Measurements from ENCODE around the gene AUTS2.
"Not testable (repeated sequence)": the region's sequence is repeated elsewhere in the genome, so short reads cannot be mapped to it uniquely, and the experiment has no call there.

The AUTS2 gene

GRCh38 chr7:70271617-70272081, 673.4 kb downstream of the AUTS2 start:
- TF ChIP-seq CTCF (IDR thresholded peaks at IDR 0.05), result no peak
- H3K36me3 ChIP-seq, result no peaks in the 10 kb centered on the region
- no peaks in the 10 kb centered on the region for H3K9me3 ChIP-seq
- intact Hi-C loops (cut with DNase I; ENCODE audit: low total_unique reads), result no loop called here
- DNase-seq, result no peak
- no peaks in the 10 kb centered on the region for H3K27me3 ChIP-seq
- no peak overlapping the region for H3K27ac ChIP-seq
- no peaks in the 10 kb centered on the region for H3K4me1 ChIP-seq
- no peak overlapping the region for H3K4me3 ChIP-seq

GRCh38 chr7:70275570-70275969, 677.3 kb downstream of the AUTS2 start:
- H3K9me3 ChIP-seq; H3K27me3 ChIP-seq; H3K4me1 ChIP-seq; intact Hi-C loops (cut with DNase I; ENCODE audit: low total_unique reads); H3K36me3 ChIP-seq; H3K4me3 ChIP-seq; DNase-seq; H3K27ac ChIP-seq: not testable (repeated sequence)

GRCh38 chr7:70285187-70285586, 686.9 kb downstream of the AUTS2 start:
- Histone ChIP-seq H3K4me1 (no peaks in the 10 kb centered on the region), H3K9me3 (no peaks in the 10 kb centered on the region), H3K4me3 (no peak overlapping the region), H3K27ac (no peak overlapping the region), H3K36me3 (no peaks in the 10 kb centered on the region), H3K27me3 (no peaks in the 10 kb centered on the region)
- intact Hi-C loops (cut with DNase I; ENCODE audit: low total_unique reads), result no loop called here
- DNase-seq, result no peak
- no peak for TF ChIP-seq CTCF (IDR thresholded peaks at IDR 0.05)

- Histone ChIP-seq H3K27me3 (no peaks in the 10 kb centered on the region), H3K9me3 (no peaks in the 10 kb centered on the region), H3K36me3 (no peaks in the 10 kb centered on the region), H3K4me3 (no peak overlapping the region), H3K4me1 (no peaks in the 10 kb centered on the region), H3K27ac (no peak overlapping the region)
- no peak for TF ChIP-seq CTCF (IDR thresholded peaks at IDR 0.05)
- no peak for DNase-seq
- intact Hi-C loops (cut with DNase I; ENCODE audit: low total_unique reads), result no loop called here
Observed at GRCh38 chr7:70285854-70286253, 687.6 kb downstream of the AUTS2 start.

GRCh38 chr7:70288781-70289456, 690.6 kb downstream of the AUTS2 start:
- no peak for TF ChIP-seq CTCF (IDR thresholded peaks at IDR 0.05)
- DNase-seq, result no peak
- H3K27ac ChIP-seq, result no peak overlapping the region
- no peaks in the 10 kb centered on the region for H3K27me3 ChIP-seq
- H3K4me1 ChIP-seq, result no peaks in the 10 kb centered on the region
- no peaks in the 10 kb centered on the region for H3K36me3 ChIP-seq
- no peaks in the 10 kb centered on the region for H3K9me3 ChIP-seq
- intact Hi-C loops (cut with DNase I; ENCODE audit: low total_unique reads), result no loop called here
- no peak overlapping the region for H3K4me3 ChIP-seq

GRCh38 chr7:70292716-70293115, 694.4 kb downstream of the AUTS2 start:
- no peaks in the 10 kb centered on the region for H3K36me3 ChIP-seq
- H3K4me3 ChIP-seq, result no peak overlapping the region
- no peaks in the 10 kb centered on the region for H3K9me3 ChIP-seq
- no peaks in the 10 kb centered on the region for H3K4me1 ChIP-seq
- intact Hi-C loops (cut with DNase I; ENCODE audit: low total_unique reads), result no loop called here
- DNase-seq, result no peak
- no peak overlapping the region for H3K27ac ChIP-seq
- H3K27me3 ChIP-seq, result no peaks in the 10 kb centered on the region
- TF ChIP-seq CTCF (IDR thresholded peaks at IDR 0.05), result no peak
